ENCODE results near the gene TAS2R60.
"Not testable (repeated sequence)": the region's sequence is repeated elsewhere in the genome, so short reads cannot be mapped to it uniquely, and the experiment has no call there.

- not testable (repeated sequence) for TF ChIP-seq CTCF (IDR thresholded peaks at IDR 0.05; ENCODE audit: low read depth, low read length); POLR2A (IDR thresholded peaks at IDR 0.05; ENCODE audit: extremely low read depth, insufficient read length); MAX (IDR thresholded peaks at IDR 0.05; ENCODE audit: low read depth, low read length); MYC (IDR thresholded peaks at IDR 0.05; ENCODE audit: low read depth, low read length)
These were observed 41.0 kb upstream of the TAS2R60 start for GRCh38 chr7:143402233-143402632.
